ENCODE results near the gene TUBA8.
"Not testable (repeated sequence)": the region's sequence is repeated elsewhere in the genome, so short reads cannot be mapped to it uniquely, and the experiment has no call there.

DNA sequence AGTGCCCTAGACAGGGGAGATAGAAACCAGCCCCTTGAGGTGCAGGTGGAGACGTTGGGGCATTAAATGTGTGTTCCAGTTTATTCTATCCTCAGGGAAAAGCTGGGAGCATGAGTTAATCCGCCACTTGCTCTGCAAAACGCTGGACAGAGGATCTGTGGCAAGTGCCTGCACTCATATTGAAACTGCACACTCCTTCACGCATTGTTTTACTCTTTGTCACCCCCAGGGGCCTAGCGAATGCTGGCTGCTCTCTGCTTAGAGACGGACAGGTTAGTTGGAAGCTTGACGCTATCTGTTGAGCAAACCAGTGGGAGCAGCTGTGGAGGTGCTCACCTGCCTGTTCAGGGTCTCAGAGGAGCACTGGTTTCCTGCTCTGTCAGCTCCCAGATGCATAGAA lies 53.2 kb downstream of the TUBA8 start:
- TF ChIP-seq, protein P1, sequence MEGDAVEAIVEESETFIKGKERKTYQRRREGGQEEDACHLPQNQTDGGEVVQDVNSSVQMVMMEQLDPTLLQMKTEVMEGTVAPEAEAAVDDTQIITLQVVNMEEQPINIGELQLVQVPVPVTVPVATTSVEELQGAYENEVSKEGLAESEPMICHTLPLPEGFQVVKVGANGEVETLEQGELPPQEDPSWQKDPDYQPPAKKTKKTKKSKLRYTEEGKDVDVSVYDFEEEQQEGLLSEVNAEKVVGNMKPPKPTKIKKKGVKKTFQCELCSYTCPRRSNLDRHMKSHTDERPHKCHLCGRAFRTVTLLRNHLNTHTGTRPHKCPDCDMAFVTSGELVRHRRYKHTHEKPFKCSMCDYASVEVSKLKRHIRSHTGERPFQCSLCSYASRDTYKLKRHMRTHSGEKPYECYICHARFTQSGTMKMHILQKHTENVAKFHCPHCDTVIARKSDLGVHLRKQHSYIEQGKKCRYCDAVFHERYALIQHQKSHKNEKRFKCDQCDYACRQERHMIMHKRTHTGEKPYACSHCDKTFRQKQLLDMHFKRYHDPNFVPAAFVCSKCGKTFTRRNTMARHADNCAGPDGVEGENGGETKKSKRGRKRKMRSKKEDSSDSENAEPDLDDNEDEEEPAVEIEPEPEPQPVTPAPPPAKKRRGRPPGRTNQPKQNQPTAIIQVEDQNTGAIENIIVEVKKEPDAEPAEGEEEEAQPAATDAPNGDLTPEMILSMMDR (IDR thresholded peaks at IDR 0.05), result not testable (repeated sequence)
- not testable (repeated sequence) for TF ChIP-seq POLR2A (IDR thresholded peaks at IDR 0.05)
